ENCODE measurements around the gene EXOC4.

GRCh38 chr7:133292631-133293030, 39.8 kb downstream of the EXOC4 start:
- TF ChIP-seq ZNF256 (CRISPR knock-in tag; conservative IDR thresholded peaks at IDR 0.05) (no peak), THAP7 (CRISPR knock-in tag; IDR thresholded peaks at IDR 0.05) (no peak), ZNF431 (CRISPR knock-in tag; IDR thresholded peaks at IDR 0.05; ENCODE audit: borderline replicate concordance, low read depth) (no peak), ZNF232 (CRISPR knock-in tag; IDR thresholded peaks at IDR 0.05; ENCODE audit: borderline replicate concordance) (no peak), XRCC5 (optimal IDR thresholded peaks at IDR 0.05; ENCODE audit: low read length) (no peak), ZNF260 (CRISPR knock-in tag; IDR thresholded peaks at IDR 0.05; ENCODE audit: borderline replicate concordance, low read depth) (no peak), BRCA1 (CRISPR knock-in tag; IDR thresholded peaks at IDR 0.05) (no peak)
- TF ChIP-seq, protein P1, sequence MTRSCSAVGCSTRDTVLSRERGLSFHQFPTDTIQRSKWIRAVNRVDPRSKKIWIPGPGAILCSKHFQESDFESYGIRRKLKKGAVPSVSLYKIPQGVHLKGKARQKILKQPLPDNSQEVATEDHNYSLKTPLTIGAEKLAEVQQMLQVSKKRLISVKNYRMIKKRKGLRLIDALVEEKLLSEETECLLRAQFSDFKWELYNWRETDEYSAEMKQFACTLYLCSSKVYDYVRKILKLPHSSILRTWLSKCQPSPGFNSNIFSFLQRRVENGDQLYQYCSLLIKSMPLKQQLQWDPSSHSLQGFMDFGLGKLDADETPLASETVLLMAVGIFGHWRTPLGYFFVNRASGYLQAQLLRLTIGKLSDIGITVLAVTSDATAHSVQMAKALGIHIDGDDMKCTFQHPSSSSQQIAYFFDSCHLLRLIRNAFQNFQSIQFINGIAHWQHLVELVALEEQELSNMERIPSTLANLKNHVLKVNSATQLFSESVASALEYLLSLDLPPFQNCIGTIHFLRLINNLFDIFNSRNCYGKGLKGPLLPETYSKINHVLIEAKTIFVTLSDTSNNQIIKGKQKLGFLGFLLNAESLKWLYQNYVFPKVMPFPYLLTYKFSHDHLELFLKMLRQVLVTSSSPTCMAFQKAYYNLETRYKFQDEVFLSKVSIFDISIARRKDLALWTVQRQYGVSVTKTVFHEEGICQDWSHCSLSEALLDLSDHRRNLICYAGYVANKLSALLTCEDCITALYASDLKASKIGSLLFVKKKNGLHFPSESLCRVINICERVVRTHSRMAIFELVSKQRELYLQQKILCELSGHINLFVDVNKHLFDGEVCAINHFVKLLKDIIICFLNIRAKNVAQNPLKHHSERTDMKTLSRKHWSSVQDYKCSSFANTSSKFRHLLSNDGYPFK (CRISPR knock-in tag; IDR thresholded peaks at IDR 0.05; ENCODE audit: borderline replicate concordance) = no peak
- TF ChIP-seq, protein P2, sequence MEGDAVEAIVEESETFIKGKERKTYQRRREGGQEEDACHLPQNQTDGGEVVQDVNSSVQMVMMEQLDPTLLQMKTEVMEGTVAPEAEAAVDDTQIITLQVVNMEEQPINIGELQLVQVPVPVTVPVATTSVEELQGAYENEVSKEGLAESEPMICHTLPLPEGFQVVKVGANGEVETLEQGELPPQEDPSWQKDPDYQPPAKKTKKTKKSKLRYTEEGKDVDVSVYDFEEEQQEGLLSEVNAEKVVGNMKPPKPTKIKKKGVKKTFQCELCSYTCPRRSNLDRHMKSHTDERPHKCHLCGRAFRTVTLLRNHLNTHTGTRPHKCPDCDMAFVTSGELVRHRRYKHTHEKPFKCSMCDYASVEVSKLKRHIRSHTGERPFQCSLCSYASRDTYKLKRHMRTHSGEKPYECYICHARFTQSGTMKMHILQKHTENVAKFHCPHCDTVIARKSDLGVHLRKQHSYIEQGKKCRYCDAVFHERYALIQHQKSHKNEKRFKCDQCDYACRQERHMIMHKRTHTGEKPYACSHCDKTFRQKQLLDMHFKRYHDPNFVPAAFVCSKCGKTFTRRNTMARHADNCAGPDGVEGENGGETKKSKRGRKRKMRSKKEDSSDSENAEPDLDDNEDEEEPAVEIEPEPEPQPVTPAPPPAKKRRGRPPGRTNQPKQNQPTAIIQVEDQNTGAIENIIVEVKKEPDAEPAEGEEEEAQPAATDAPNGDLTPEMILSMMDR (CRISPR knock-in tag; IDR thresholded peaks at IDR 0.05) = no peak

Measured in HepG2 (cell line).